ENCODE results near the gene KRT80. TPM values are rescaled to one million over a fixed set of nuclear protein-coding genes. Genes with fewer than 3 reads are reported as not detected.

The KRT80 gene
- total RNA-seq, 1 donor from 2014 or later: 2.7 TPM

- DNase-seq (ENCODE audit: low spot score in 2 of 2, unreplicated experiment in 2 of 2): no peak
- no peaks in the 10 kb centered on the region for H3K36me3 Mint-ChIP-seq
- no peak overlapping the region for H3K4me3 Mint-ChIP-seq
- H3K27me3 Mint-ChIP-seq (ENCODE audit: low read depth): peaks cover 2% of the 10 kb centered on the region
- H3K9me3 Mint-ChIP-seq: no peaks in the 10 kb centered on the region
- H3K27ac Mint-ChIP-seq: no peak overlapping the region
- peaks cover 61% of the 10 kb centered on the region for H3K4me1 Mint-ChIP-seq
- no peak for TF ChIP-seq CTCF (IDR thresholded peaks at IDR 0.05; ENCODE audit: unreplicated experiment)
These were observed 13.2 kb upstream of the KRT80 start for GRCh38 chr12:52204931-52205505.

DNA sequence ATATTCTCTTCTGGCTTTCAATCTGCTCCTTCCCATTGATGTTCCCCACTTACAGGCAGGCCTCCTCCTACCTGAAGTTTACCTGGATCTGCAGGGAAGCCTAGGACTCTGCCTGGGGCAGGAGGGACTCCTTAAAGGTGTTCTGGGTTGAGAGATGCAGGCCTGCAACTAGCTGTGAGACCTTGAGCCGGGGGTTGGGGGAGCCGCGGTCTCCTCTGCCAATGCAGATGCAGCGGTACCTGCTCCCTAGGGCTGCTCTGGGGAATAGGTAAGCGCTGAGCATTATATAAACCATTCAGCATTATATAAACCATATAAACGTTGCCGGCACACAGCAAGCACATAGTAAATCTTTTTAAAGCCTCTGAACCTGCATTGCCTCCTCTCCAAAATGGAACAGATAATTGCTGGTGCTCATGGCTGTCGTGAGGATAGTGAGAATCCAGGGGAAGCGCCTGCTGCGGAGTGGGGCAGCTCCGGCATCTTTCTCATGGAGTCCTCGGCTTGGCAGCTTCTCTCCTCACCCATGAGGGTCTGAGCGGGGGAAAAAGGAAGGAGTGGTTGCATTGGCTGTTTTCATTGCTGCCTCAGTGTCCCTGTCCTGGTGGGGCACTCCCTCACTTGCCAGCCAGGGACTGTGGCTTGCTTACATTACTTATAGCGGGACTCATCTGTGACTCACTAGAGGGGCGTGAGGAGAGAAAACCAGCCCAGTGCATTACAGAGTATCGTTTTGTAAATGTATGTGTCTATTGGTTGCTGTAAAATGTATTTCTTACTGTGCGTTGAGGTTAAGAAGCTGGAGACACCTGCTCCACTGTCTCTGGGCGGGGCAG is 12.5 kb upstream of the KRT80 start:
- no peak for TF ChIP-seq CTCF (IDR thresholded peaks at IDR 0.05; ENCODE audit: unreplicated experiment)
- Mint-ChIP-seq H3K4me3 (no peak overlapping the region), H3K27me3 (ENCODE audit: low read depth) (peaks cover 2% of the 10 kb centered on the region), H3K27ac (no peak overlapping the region), H3K4me1 (peaks cover 66% of the 10 kb centered on the region), H3K36me3 (no peaks in the 10 kb centered on the region), H3K9me3 (no peaks in the 10 kb centered on the region)
- no peak for DNase-seq (ENCODE audit: low spot score in 2 of 2, unreplicated experiment in 2 of 2)

- H3K27me3 Mint-ChIP-seq (ENCODE audit: low read depth): no peaks in the 10 kb centered on the region
- no peaks in the 10 kb centered on the region for H3K36me3 Mint-ChIP-seq
- peak overlapping the region; percentile 65 for H3K27ac Mint-ChIP-seq
- peaks cover 66% of the 10 kb centered on the region for H3K4me1 Mint-ChIP-seq
- no peak for TF ChIP-seq CTCF (IDR thresholded peaks at IDR 0.05; ENCODE audit: unreplicated experiment)
- DNase-seq (ENCODE audit: low spot score in 2 of 2, unreplicated experiment in 2 of 2): no peak
- no peaks in the 10 kb centered on the region for H3K9me3 Mint-ChIP-seq
- no peak overlapping the region for H3K4me3 Mint-ChIP-seq
These were observed 11.5 kb upstream of the KRT80 start for GRCh38 chr12:52203079-52203921.

DNA sequence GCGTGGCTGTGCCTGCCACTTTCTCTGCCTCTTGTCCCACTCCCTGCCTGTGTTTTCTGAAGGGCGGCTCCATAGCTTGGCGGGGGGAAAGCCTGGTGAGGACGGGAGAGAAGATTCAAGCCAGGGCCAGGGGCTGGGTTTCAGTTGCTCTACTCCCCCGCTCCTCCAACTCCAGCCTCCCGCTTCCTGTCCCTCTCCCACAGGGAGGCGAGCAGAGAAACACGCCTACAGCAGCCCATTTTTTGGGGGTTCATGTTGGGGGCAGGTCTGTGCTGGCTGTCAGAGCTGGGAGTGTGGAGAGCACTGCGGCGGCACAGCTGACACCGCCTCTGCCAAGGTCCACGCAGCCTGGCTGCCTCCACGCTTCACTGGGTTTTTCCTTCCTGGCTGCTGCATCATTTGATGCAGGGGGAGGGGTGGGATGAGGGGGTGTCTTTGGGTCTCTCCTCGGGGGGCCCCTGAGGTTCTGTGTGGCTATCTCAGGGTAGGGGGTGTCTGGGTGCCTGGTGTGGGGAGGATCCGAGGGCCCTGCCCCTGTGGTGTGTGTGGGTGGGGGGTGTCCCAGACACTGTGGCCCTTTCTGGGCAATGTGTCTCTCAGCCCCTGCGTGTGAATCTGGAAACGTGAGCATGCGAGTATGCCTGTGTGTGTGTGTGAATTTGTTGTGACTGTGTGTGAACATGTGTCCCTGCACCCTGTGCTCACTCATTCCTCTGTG is 10.7 kb upstream of the KRT80 start:
- Mint-ChIP-seq H3K4me3 (no peak overlapping the region), H3K9me3 (no peaks in the 10 kb centered on the region), H3K27me3 (ENCODE audit: low read depth) (no peaks in the 10 kb centered on the region), H3K4me1 (peaks cover 60% of the 10 kb centered on the region), H3K36me3 (no peaks in the 10 kb centered on the region), H3K27ac (peak overlapping the region; percentile 65)
- TF ChIP-seq CTCF (IDR thresholded peaks at IDR 0.05; ENCODE audit: unreplicated experiment): no peak
- DNase-seq (ENCODE audit: low spot score in 2 of 2, unreplicated experiment in 2 of 2): no peak

- no peaks in the 10 kb centered on the region for H3K27me3 Mint-ChIP-seq (ENCODE audit: low read depth)
- no peak for DNase-seq (ENCODE audit: low spot score in 2 of 2, unreplicated experiment in 2 of 2)
- no peak overlapping the region for H3K4me3 Mint-ChIP-seq
- H3K27ac Mint-ChIP-seq: peak overlapping the region; percentile 39
- no peak for TF ChIP-seq CTCF (IDR thresholded peaks at IDR 0.05; ENCODE audit: unreplicated experiment)
- peaks cover 59% of the 10 kb centered on the region for H3K4me1 Mint-ChIP-seq
- no peaks in the 10 kb centered on the region for H3K36me3 Mint-ChIP-seq
- no peaks in the 10 kb centered on the region for H3K9me3 Mint-ChIP-seq
These were observed 9.6 kb upstream of the KRT80 start for GRCh38 chr12:52201451-52201839.

All from mesothelial cell of epicardium (in vitro differentiated cells).